ENCODE data around the gene ZBTB16. TPM values are rescaled to one million over a fixed set of nuclear protein-coding genes. Genes with fewer than 3 reads are reported as not detected.

The ZBTB16 gene
- total RNA-seq, 3 donors from 2014 or later: 4.9 to 82.1 (median 48.8) TPM

GRCh38 chr11:114061048-114061680 is 1.7 kb downstream of the ZBTB16 start:
- peak; percentile 35 for ATAC-seq
- no peaks in the 10 kb centered on the region for H3K36me3 ChIP-seq (ENCODE audit: low read depth)
- peak overlapping the region; percentile 55 for H3K4me3 ChIP-seq
- H3K4me1 ChIP-seq (ENCODE audit: low read depth): peaks cover 16% of the 10 kb centered on the region
- TF ChIP-seq CTCF (IDR thresholded peaks at IDR 0.05): no peak
- intact Hi-C loops (cut with DNase I, micrococcal nuclease): loop anchor here in 1 of 2 donors (10.0 kb wide), 1 partner anchor 104 kb away; no protein-coding TSS in a partner anchor
- DNase-seq: peak in 1 of 3 donors; percentile 59
- no peaks in the 10 kb centered on the region for H3K9me3 ChIP-seq

GRCh38 chr11:114061681-114062049 is 2.2 kb downstream of the ZBTB16 start:
- intact Hi-C loops (cut with DNase I, micrococcal nuclease): loop anchor here in 1 of 2 donors (10.0 kb wide), 1 partner anchor 103 kb away; no protein-coding TSS in a partner anchor
- no peak for ATAC-seq
- H3K36me3 ChIP-seq (ENCODE audit: low read depth): no peaks in the 10 kb centered on the region
- no peaks in the 10 kb centered on the region for H3K9me3 ChIP-seq
- TF ChIP-seq CTCF (IDR thresholded peaks at IDR 0.05): no peak
- H3K4me3 ChIP-seq: no peak overlapping the region
- no peak for DNase-seq
- H3K4me1 ChIP-seq (ENCODE audit: low read depth): peaks cover 16% of the 10 kb centered on the region

- no peak for TF ChIP-seq CTCF (IDR thresholded peaks at IDR 0.05)
- DNase-seq (no peak), ATAC-seq (no peak)
- Histone ChIP-seq H3K9me3 (no peaks in the 10 kb centered on the region), H3K4me3 (no peak overlapping the region), H3K36me3 (ENCODE audit: low read depth) (no peaks in the 10 kb centered on the region), H3K4me1 (ENCODE audit: low read depth) (peaks cover 12% of the 10 kb centered on the region)
- intact Hi-C loops (cut with DNase I, micrococcal nuclease): loop anchor here in 1 of 2 donors (10.0 kb wide), 1 partner anchor 103 kb away; no protein-coding TSS in a partner anchor
Measured at GRCh38 chr11:114062272-114062671, 2.8 kb downstream of the ZBTB16 start.

- peaks cover 12% of the 10 kb centered on the region for H3K4me1 ChIP-seq (ENCODE audit: low read depth)
- TF ChIP-seq CTCF (IDR thresholded peaks at IDR 0.05): no peak
- DNase-seq: no peak
- no peaks in the 10 kb centered on the region for H3K36me3 ChIP-seq (ENCODE audit: low read depth)
- no peaks in the 10 kb centered on the region for H3K9me3 ChIP-seq
- intact Hi-C loops (cut with DNase I, micrococcal nuclease): loop anchor here in 1 of 2 donors (10.0 kb wide), 1 partner anchor 102 kb away; no protein-coding TSS in a partner anchor
- no peak for ATAC-seq
- H3K4me3 ChIP-seq: no peak overlapping the region
Measured at GRCh38 chr11:114063149-114063828, 3.8 kb downstream of the ZBTB16 start.

GRCh38 chr11:114063829-114064201 is 4.3 kb downstream of the ZBTB16 start:
- Histone ChIP-seq H3K36me3 (ENCODE audit: low read depth) (no peaks in the 10 kb centered on the region), H3K4me3 (no peak overlapping the region), H3K4me1 (ENCODE audit: low read depth) (peaks cover 8% of the 10 kb centered on the region), H3K9me3 (no peaks in the 10 kb centered on the region)
- DNase-seq (no peak), ATAC-seq (no peak)
- intact Hi-C loops (cut with DNase I, micrococcal nuclease): loop anchor here in 1 of 2 donors (10.0 kb wide), 1 partner anchor 101 kb away; no protein-coding TSS in a partner anchor
- TF ChIP-seq CTCF (IDR thresholded peaks at IDR 0.05): no peak

Measured in mucosa of descending colon (tissue), 3 donors.